HepG2 (cell line): ENCODE data around the gene PHF23. TPM values are rescaled to one million over a fixed set of nuclear protein-coding genes. Genes with fewer than 3 reads are reported as not detected.
A peak's percentile ranks its signal among the peaks of the same experiment; 100 is the strongest.

ENCODE experiments used
- ATF2 ChIP-seq: sonication (generic); formaldehyde crosslinking; IDR thresholded peaks from 2 replicates; pipeline ENCODE4 v1.4.0; 2020; ENCODE audit warnings: missing genetic modification reagents
- ATF5 ChIP-seq: sonication (generic); formaldehyde crosslinking; IDR thresholded peaks from 2 replicates; pipeline ENCODE4 v1.4.0; 2020; ENCODE audit warnings: mild to moderate bottlenecking, low read depth, missing genetic modification reagents
- CEBPG ChIP-seq: IDR thresholded peaks from 2 replicates; pipeline ENCODE4 v1.6.1; 2016
- DRAP1 ChIP-seq: IDR thresholded peaks from 2 replicates; pipeline ENCODE4 v1.6.1; 2016; ENCODE audit warnings: missing genetic modification reagents, missing compliant biosample characterization
- EED ChIP-seq: sonication (generic); formaldehyde crosslinking; IDR thresholded peaks from 2 replicates; pipeline ENCODE4 v1.5.0; 2020; ENCODE audit warnings: mild to moderate bottlenecking, missing genetic modification reagents
- FOXA1 ChIP-seq, 2 experiments: fragments of 450-650 bp in 1 of 2; sonication (generic) in 1 of 2; formaldehyde crosslinking in 1 of 2; IDR thresholded peaks; 2 replicates each; pipeline versions ENCODE4 v1.4.0 to v1.6.1; 2016 to 2020; ENCODE audit warnings: missing genetic modification reagents in 1 of 2
- GPBP1L1 ChIP-seq: sonication (generic); formaldehyde crosslinking; IDR thresholded peaks from 2 replicates; pipeline ENCODE4 v1.5.0; 2020; ENCODE audit warnings: mild to moderate bottlenecking, missing genetic modification reagents
- NONO ChIP-seq, 2 experiments: fragments of 450-650 bp in 1 of 2; sonication (generic) in 1 of 2; formaldehyde crosslinking in 1 of 2; IDR thresholded peaks in 1 of 2; conservative IDR thresholded peaks in 1 of 2; 2 replicates each; pipeline versions ENCODE4 v1.6.1 to v1.8.0; 2017 to 2022; ENCODE audit warnings: mild to moderate bottlenecking in 1 of 2, missing genetic modification reagents in 1 of 2, moderate library complexity in 1 of 2
- NR2F1 ChIP-seq, 2 experiments: fragments of 450-650 bp in 1 of 2; formaldehyde crosslinking in 1 of 2; IDR thresholded peaks; 2 replicates each; pipeline versions ENCODE4 v1.5.0 to v1.6.1; 2016 to 2020; ENCODE audit warnings: mild to moderate bottlenecking in 1 of 2, missing compliant biosample characterization in 1 of 2, missing genetic modification reagents in 1 of 2, moderate library complexity in 1 of 2
- SRSF4 ChIP-seq: fragments of 200-400 bp; formaldehyde crosslinking; IDR thresholded peaks from one replicate; pipeline ENCODE4 v1.6.1; 2018; ENCODE audit warnings: mild to moderate bottlenecking, low read depth, low read length, moderate library complexity; ENCODE audit not compliant: poor library complexity, severe bottlenecking
- U2AF1 ChIP-seq: fragments of 200-400 bp; formaldehyde crosslinking; optimal IDR thresholded peaks from 2 replicates; pipeline ENCODE3; 2017; ENCODE audit warnings: mild to moderate bottlenecking, low read depth, low read length
- ZBTB44 ChIP-seq: sonication (generic); formaldehyde crosslinking; IDR thresholded peaks from 2 replicates; pipeline ENCODE4 v1.4.0; 2020; ENCODE audit warnings: missing genetic modification reagents
- ZEB1 ChIP-seq: IDR thresholded peaks from 2 replicates; pipeline ENCODE4 v1.6.1; 2012; ENCODE audit warnings: mild to moderate bottlenecking, low read depth, inconsistent platforms; ENCODE audit not compliant: insufficient replicate concordance
- ZNF124 ChIP-seq: sonication (generic); formaldehyde crosslinking; IDR thresholded peaks from 2 replicates; pipeline ENCODE4 v1.4.0; 2020; ENCODE audit warnings: missing genetic modification reagents
- ZNF331 ChIP-seq: sonication (generic); formaldehyde crosslinking; IDR thresholded peaks from 2 replicates; pipeline ENCODE4 v1.4.0; 2020; ENCODE audit warnings: missing genetic modification reagents
- polyA plus RNA-seq, 8 experiments: library from polyadenylated mRNA; depleted of rRNA in 3 of 8; stranded (reverse) in 7 of 8; unstranded in 1 of 8; fragments of >200 nt; fragmentation: Illumina TruSeq in 4 of 8; extraction: Trizol in 4 of 8; gene quantifications; 2 replicates each; pipeline versions ENCODE4 v1.2.1 to v1.2.3, GENCODE V29; 2011 to 2016; ENCODE audit warnings: low read depth in 4 of 8, missing spikeins in 1 of 8, mixed read lengths in 1 of 8; ENCODE audit not compliant: insufficient read depth in 1 of 8
- total RNA-seq, 5 experiments: library from RNA; depleted of rRNA; stranded (reverse); fragments of >200 nt; fragmentation: Illumina TruSeq; extraction: Trizol; gene quantifications; 2 replicates each; pipeline ENCODE4 v1.2.3, GENCODE V29; 2016; ENCODE audit warnings: low read depth in 1 of 5
- TF ChIP-seq, protein P1 (sequence below): sonication (generic); formaldehyde crosslinking; IDR thresholded peaks from 2 replicates; pipeline ENCODE4 v1.5.0; 2020; ENCODE audit warnings: mild to moderate bottlenecking, missing genetic modification reagents
- TF ChIP-seq, protein P2 (sequence below): sonication (generic); formaldehyde crosslinking; IDR thresholded peaks from 2 replicates; pipeline ENCODE4 v1.4.0; 2020; ENCODE audit warnings: mild to moderate bottlenecking, missing genetic modification reagents
- TF ChIP-seq, protein P3 (sequence below): sonication (generic); IDR thresholded peaks from 2 replicates; pipeline ENCODE4 v1.6.1; 2016; ENCODE audit warnings: low read depth, borderline replicate concordance

The PHF23 gene
- total and polyA plus RNA-seq, 2 of the 13 experiments (the other 11 are each of a cell fraction or from before 2014, with no cell fraction given) = 27.6 to 33.2 TPM

DNA sequence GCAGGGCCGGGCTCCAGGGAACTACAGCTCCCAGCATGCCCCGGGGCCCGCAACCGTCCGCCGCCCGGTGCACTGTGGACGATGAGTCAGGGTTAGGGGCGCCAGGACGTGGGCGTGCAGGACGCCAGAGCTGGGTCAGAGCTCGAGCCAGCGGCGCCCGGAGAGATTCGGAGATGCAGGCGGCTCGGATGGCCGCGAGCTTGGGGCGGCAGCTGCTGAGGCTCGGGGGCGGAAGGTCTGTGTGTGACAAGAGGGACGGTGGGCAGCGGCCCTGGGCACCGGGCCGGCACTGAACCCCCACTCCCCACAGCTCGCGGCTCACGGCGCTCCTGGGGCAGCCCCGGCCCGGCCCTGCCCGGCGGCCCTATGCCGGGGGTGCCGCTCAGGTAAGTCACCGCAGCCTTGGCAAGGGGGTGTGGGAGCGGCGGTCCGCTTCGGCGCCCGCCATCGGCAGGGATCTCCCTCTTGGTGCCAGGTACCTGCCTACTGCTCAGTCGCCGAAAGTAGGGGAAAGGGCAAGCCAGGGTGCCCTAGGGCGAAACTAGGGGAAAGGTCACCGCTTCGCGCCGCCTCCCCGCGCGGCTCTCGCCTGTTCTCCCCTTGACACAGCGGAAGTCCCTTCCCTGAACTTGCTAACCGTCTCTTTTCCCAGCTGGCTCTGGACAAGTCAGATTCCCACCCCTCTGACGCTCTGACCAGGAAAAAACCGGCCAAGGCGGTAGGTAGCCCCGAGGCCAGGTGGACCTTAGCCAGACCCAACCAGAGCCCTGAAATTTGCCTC, 19.3 kb downstream of the PHF23 start, which contains the start of the genes ACADVL and DLG4 (continued):
- no peak; the same call in 1 of the 2 replicates for TF ChIP-seq ZNF124 (CRISPR knock-in tag)
- TF ChIP-seq DRAP1 = peak; percentile 78
- no peak for TF ChIP-seq U2AF1
- TF ChIP-seq ZBTB44 (CRISPR knock-in tag) = no peak
- peak; percentile 78 for TF ChIP-seq SRSF4
- no peak for TF ChIP-seq CEBPG (CRISPR knock-in tag)
- TF ChIP-seq, protein P1, sequence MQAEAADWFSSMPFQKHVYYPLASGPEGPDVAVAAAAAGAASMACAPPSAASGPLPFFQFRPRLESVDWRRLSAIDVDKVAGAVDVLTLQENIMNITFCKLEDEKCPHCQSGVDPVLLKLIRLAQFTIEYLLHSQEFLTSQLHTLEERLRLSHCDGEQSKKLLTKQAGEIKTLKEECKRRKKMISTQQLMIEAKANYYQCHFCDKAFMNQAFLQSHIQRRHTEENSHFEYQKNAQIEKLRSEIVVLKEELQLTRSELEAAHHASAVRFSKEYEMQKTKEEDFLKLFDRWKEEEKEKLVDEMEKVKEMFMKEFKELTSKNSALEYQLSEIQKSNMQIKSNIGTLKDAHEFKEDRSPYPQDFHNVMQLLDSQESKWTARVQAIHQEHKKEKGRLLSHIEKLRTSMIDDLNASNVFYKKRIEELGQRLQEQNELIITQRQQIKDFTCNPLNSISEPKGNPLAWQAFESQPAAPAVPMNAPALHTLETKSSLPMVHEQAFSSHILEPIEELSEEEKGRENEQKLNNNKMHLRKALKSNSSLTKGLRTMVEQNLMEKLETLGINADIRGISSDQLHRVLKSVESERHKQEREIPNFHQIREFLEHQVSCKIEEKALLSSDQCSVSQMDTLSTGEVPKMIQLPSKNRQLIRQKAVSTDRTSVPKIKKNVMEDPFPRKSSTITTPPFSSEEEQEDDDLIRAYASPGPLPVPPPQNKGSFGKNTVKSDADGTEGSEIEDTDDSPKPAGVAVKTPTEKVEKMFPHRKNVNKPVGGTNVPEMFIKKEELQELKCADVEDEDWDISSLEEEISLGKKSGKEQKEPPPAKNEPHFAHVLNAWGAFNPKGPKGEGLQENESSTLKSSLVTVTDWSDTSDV (CRISPR knock-in tag) = no peak
- TF ChIP-seq, protein P2, sequence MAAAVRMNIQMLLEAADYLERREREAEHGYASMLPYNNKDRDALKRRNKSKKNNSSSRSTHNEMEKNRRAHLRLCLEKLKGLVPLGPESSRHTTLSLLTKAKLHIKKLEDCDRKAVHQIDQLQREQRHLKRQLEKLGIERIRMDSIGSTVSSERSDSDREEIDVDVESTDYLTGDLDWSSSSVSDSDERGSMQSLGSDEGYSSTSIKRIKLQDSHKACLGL (CRISPR knock-in tag) = no peak
- TF ChIP-seq FOXA1 (IDR thresholded peaks at IDR 0.05) = no peak
- peak; percentile 15; the same call in 1 of the 2 replicates for TF ChIP-seq FOXA1 (CRISPR knock-in tag; IDR thresholded peaks at IDR 0.05)
- no peak for TF ChIP-seq ATF5
- TF ChIP-seq, protein P3, sequence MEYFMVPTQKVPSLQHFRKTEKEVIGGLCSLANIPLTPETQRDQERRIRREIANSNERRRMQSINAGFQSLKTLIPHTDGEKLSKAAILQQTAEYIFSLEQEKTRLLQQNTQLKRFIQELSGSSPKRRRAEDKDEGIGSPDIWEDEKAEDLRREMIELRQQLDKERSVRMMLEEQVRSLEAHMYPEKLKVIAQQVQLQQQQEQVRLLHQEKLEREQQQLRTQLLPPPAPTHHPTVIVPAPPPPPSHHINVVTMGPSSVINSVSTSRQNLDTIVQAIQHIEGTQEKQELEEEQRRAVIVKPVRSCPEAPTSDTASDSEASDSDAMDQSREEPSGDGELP = peak; percentile 56; the same call in 1 of the 2 replicates
- no peak for TF ChIP-seq ZNF331 (CRISPR knock-in tag)
- TF ChIP-seq NONO (IDR thresholded peaks at IDR 0.05) = no peak
- peak; percentile 66 for TF ChIP-seq NONO (CRISPR knock-in tag; conservative IDR thresholded peaks at IDR 0.05)
- peak; percentile 62 for TF ChIP-seq ATF2 (CRISPR knock-in tag)
- TF ChIP-seq NR2F1 (CRISPR knock-in tag; IDR thresholded peaks at IDR 0.05) = no peak
- no peak for TF ChIP-seq EED (CRISPR knock-in tag)
- TF ChIP-seq ZEB1 = peak; percentile 12
- no peak for TF ChIP-seq GPBP1L1 (CRISPR knock-in tag)
